MG63 (cell line): ENCODE results near the gene SLCO1A2. TPM values are rescaled to one million over a fixed set of nuclear protein-coding genes. Genes with fewer than 3 reads are reported as not detected.
"Not testable (repeated sequence)": the region's sequence is repeated elsewhere in the genome, so short reads cannot be mapped to it uniquely, and the experiment has no call there.

Experiments
- DNase-seq: peaks from one replicate; pipeline ENCODE4 v3.0.0-alpha.2; 2020
- H3K27me3 ChIP-seq: fragments of 250-450 bp; sonication (Bioruptor Pico); 2 replicates; pipeline ENCODE4 v1.5.1; 2020; ENCODE audit warnings: mild to moderate bottlenecking, moderate library complexity
- H3K36me3 ChIP-seq: fragments of 250-450 bp; sonication (Bioruptor Pico); 2 replicates; pipeline ENCODE4 v1.5.1; 2020; ENCODE audit warnings: mild to moderate bottlenecking, moderate library complexity
- H3K4me3 ChIP-seq: fragments of 250-450 bp; sonication (Bioruptor Pico); 2 replicates; pipeline ENCODE4 v1.5.1; 2020; ENCODE audit warnings: mild to moderate bottlenecking, moderate library complexity
- H3K9me3 ChIP-seq: fragments of 250-450 bp; sonication (Bioruptor Pico); 2 replicates; pipeline ENCODE4 v1.5.1; 2020; ENCODE audit warnings: mild to moderate bottlenecking, moderate library complexity
- total RNA-seq: library from RNA; depleted of rRNA; stranded (reverse); fragments of >200 nt; shearing (Covaris generic); gene quantifications from 2 replicates; pipeline ENCODE4 v1.2.3, GENCODE V29; 2014; ENCODE audit warnings: low replicate concordance; rRNA removed

Gene SLCO1A2
- total RNA-seq: not detected in 2 replicates

GRCh38 chr12:21334771-21335325 is at the start of gene SLCO1A2:
SLCO1A2 (minus strand) TSS chr12:21334917; CDS start chr12:21334647, 270 bp downstream.
- Histone ChIP-seq H3K36me3 (no peaks in the 10 kb centered on the region), H3K9me3 (peaks cover under 1% of the 10 kb centered on the region), H3K27me3 (no peaks in the 10 kb centered on the region), H3K4me3 (no peak within 1 kb of the TSS)
- DNase-seq: no peak

GRCh38 chr12:21384261-21384660 is 49.5 kb upstream of the SLCO1A2 start:
- no peak for DNase-seq
- Histone ChIP-seq H3K36me3 (no peaks in the 10 kb centered on the region), H3K9me3 (no peaks in the 10 kb centered on the region), H3K27me3 (peaks cover 1% of the 10 kb centered on the region; the same call in 1 of the 2 replicates), H3K4me3 (no peak overlapping the region)

DNA sequence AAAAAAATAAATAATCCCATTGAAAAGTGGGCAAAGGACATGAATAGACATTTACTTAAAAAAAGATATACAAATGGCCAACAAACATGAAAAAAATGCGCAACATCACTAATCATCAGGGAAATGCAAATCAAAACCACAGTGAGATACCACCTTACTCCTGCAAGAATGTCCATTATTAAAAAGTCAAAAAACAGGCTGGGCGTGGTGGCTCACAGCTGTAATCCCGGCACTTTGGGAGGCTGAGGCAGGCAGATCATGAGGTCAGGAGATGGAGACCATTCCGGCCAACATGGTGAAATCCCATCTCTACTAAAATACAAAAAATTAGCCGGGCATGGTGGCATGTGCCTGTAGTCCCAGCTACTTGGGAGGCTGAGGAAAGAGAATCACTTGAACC is 46.6 kb upstream of the SLCO1A2 start:
- H3K9me3 ChIP-seq, H3K36me3 ChIP-seq, H3K4me3 ChIP-seq, H3K27me3 ChIP-seq, DNase-seq: not testable (repeated sequence)

DNA sequence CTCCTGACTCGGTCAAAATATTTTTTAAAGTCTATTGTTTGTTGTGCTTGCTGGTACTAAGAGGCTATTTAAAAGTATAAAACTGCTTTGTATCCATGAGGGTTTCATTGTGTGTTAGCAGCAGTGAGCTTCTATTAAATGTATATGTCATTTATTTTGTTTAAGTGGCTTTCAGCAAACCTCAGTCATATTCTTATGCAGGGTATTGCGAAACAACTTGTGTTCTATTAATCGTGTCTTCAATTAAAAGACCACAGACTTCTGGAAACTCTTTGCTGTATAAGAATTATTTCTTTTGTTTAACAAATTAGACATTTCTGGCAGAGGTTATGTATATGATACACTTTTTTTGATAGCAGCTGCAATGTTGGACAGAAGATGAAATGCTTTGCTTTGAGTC is 44.5 kb upstream of the SLCO1A2 start:
- Histone ChIP-seq H3K36me3 (no peaks in the 10 kb centered on the region), H3K9me3 (no peaks in the 10 kb centered on the region), H3K27me3 (no peaks in the 10 kb centered on the region), H3K4me3 (no peak overlapping the region)
- no peak for DNase-seq

DNA sequence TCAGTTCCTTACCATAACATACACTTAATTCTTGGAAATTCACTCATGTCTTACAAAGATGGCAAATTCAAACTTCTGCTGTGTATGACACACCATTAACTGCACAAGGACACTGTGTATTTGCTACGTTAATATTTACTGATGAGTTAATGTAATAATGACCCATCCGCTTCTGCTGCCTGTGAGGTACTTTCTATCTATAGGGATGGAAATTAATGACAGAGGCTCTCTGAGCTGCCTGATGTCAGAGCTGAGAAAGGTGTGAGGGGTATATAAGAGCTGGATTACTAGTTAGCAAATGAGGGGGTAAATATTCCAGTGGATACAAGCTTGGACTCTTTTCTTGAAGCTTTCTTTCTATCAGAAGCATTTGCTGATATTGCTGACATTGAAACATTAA is 37.9 kb upstream of the SLCO1A2 start, which contains the start of gene IAPP:
IAPP (plus strand) TSS at position 301 of the 400 bp plus-strand sequence. CDS start 450 bp downstream, outside the sequence.
- no peaks in the 10 kb centered on the region for H3K9me3 ChIP-seq
- H3K36me3 ChIP-seq: no peaks in the 10 kb centered on the region
- no peak for DNase-seq
- H3K4me3 ChIP-seq: no peak within 1 kb of the TSS
- H3K27me3 ChIP-seq: 0 out of 2 replicates have a peak, but pooled peaks cover 2% of the 10 kb centered on the region

DNA sequence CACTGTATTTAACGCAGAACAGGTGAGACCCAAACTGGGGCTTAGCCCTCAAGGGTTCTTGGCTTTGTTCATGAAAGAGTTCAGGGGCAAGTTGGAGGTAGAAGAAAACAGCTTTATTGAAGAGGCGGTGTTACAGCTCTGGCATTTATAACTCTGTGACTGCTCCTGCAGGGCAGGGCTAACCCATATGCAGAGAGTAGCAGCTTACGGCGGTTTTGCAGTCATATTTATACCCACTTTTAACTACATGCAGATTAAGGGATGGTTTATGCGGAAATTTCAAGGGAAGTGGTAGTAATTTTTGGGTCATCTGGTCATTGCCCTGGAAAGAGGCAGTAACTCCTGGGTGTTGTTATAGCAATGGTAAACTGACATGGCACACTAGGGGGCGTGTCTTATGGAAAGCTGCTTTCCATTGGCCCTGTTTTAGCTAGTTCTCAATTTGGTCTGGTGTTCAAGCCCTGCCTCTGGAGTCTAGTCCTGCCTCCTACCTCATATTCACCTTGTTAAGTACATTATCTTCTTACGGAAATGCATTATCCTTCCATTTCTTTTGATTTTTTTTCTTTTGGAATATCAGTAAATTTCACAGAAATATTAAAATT is 36.2 kb upstream of the SLCO1A2 start:
- Histone ChIP-seq H3K27me3 (0 out of 2 replicates have a peak, but pooled peaks cover 2% of the 10 kb centered on the region), H3K36me3 (no peaks in the 10 kb centered on the region), H3K9me3 (no peaks in the 10 kb centered on the region), H3K4me3 (no peak overlapping the region)
- no peak for DNase-seq

DNA sequence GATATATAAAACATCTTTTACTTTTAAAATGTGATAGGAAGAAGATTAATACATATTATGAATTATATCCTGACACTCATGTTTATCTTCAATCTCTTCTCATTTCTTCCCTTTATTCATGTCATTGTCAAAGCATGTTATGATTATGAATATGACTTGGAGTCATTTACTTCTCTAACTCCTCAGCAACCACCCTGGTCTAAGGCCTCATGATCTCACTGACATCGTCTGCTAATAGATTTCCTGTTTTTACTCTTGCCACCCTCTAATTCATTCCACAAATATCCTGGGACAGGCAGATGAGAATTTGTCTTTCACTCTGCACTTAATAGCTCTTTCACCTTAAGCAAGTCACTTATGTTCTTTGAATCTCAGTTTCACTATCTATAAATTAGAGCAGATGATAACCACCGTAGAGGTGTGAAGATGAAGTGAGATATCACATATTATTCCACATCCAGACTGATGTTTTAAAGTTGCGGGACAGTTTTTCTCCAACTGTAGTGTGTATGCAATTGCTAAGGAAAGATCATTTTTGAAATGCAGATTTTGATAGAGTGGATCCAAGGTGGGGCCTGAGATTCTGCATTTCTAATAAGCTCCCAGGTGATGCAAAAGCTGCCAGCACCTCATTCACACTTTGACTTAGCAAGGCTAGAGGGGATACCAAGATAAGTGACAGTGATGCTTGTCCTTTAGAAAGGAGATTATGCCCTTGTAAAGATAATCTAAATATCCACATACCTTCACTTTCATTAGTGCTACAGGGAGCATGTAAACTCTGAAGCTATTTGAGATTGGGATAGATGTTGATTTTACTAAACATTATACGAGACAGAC is 34.6 kb upstream of the SLCO1A2 start:
- Histone ChIP-seq H3K9me3 (no peaks in the 10 kb centered on the region), H3K27me3 (0 out of 2 replicates have a peak, but pooled peaks cover 2% of the 10 kb centered on the region), H3K4me3 (no peak overlapping the region), H3K36me3 (no peaks in the 10 kb centered on the region)
- no peak for DNase-seq

DNA sequence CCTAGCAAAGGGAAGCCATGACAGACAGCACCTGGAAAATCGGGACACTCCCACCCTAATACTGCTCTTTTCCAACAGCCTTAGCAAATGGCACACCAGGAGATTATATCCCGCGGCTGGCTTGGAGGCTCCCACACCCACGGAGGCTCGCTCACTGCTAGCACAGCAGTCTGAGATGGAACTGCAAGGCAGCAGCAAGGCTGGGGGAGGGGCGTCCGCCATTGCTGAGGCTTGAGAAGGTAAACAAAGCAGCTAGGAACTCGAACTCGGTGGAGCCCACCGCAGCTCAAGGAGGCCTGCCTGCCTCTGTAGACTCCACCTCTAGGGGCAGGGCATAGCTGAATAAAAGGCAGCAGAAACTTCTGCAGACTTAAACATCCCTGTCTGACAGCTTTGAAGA is 25.9 kb upstream of the SLCO1A2 start:
- not testable (repeated sequence) for DNase-seq, H3K27me3 ChIP-seq, H3K4me3 ChIP-seq, H3K36me3 ChIP-seq, H3K9me3 ChIP-seq

GRCh38 chr12:21354641-21355040 is 19.9 kb upstream of the SLCO1A2 start:
- Histone ChIP-seq H3K4me3 (no peak overlapping the region), H3K27me3 (no peaks in the 10 kb centered on the region), H3K9me3 (no peaks in the 10 kb centered on the region), H3K36me3 (no peaks in the 10 kb centered on the region)
- DNase-seq: no peak

GRCh38 chr12:21353948-21354347 is 19.2 kb upstream of the SLCO1A2 start:
- Histone ChIP-seq H3K4me3 (no peak overlapping the region), H3K27me3 (no peaks in the 10 kb centered on the region)
- DNase-seq: no peak

GRCh38 chr12:21353487-21353886 is 18.8 kb upstream of the SLCO1A2 start:
- H3K36me3 ChIP-seq: no peaks in the 10 kb centered on the region
- no peak overlapping the region for H3K4me3 ChIP-seq
- DNase-seq: no peak
- no peaks in the 10 kb centered on the region for H3K9me3 ChIP-seq
- H3K27me3 ChIP-seq: no peaks in the 10 kb centered on the region

More at GRCh38 chr12:21353948-21354347, 19.2 kb upstream of the SLCO1A2 start:
- Histone ChIP-seq H3K9me3 (no peaks in the 10 kb centered on the region), H3K36me3 (no peaks in the 10 kb centered on the region)

DNA sequence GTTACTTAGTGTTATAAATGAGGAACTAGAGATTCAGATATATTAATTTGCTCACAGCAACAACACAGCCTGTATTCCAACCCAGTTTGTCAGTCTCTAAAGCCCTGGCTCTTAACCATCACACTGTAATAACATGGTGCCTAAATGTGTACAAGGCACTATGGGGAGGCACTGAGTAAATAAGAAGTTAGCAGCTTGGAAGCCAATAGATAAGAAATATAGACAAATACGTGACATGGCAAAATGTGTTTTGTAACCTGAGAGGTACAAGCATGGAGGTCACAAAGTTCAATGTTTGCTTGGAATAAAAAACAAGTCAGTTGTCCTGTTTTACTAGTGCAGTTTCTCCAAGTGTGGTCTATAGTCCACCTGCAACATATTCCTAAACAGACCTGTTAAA is 16.3 kb upstream of the SLCO1A2 start:
- Histone ChIP-seq H3K9me3 (no peaks in the 10 kb centered on the region), H3K36me3 (no peaks in the 10 kb centered on the region), H3K4me3 (no peak overlapping the region), H3K27me3 (no peaks in the 10 kb centered on the region)
- DNase-seq: no peak

DNA sequence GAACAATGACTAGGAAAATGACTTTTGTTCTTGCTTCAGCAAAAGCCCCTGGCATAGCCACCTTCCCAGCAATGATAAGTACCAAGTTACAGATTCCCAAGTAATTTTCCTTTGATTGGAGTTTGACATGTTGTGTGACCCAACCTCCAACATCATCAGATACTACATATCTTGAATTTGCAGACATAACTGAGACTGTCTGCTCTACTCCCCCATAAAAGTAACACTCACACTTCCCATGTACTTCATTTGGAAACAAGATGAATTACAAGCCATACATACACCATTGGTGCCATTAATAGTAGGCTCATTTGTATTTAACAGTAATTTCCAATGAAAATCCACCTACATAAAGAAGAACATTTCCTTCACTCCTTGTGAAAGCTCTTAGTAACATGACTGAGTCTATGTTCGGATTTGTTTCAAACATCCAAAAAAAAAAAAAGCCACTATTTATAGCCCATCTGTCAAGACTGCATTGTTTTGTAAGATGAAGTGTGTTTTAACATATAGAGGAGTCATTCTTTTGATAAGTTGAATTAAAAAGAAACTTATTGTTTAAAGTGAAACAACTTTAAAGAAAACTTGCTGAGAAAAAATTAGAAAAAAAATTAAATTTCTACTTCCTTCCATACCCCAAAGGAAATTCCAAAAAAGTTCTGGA is 12.0 kb upstream of the SLCO1A2 start:
- Histone ChIP-seq H3K27me3 (no peaks in the 10 kb centered on the region), H3K36me3 (no peaks in the 10 kb centered on the region), H3K9me3 (no peaks in the 10 kb centered on the region), H3K4me3 (no peak overlapping the region)
- DNase-seq: no peak

DNA sequence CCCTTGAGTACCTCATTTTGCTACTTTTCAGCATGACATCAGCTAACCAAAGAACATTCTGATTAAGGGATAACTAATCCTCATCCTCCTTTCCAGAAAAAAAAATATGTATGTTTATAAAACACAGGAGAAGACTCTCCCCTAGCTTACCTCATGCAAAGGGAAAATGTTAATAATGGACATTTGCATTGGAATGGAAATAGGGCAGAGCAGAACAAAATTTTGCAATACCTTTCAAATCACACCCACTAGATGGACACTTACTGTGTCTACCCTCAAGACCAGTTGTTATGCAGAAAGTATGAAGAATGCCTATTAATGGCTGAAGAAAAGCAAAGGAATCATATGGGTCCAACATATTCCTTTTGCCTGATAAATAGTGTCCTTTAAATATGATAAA is 8.9 kb upstream of the SLCO1A2 start:
- Histone ChIP-seq H3K4me3 (no peak overlapping the region), H3K36me3 (no peaks in the 10 kb centered on the region), H3K27me3 (no peaks in the 10 kb centered on the region), H3K9me3 (no peaks in the 10 kb centered on the region)
- DNase-seq: no peak

GRCh38 chr12:21341769-21342168 is 7.1 kb upstream of the SLCO1A2 start:
- no peak for DNase-seq
- Histone ChIP-seq H3K36me3 (no peaks in the 10 kb centered on the region), H3K4me3 (no peak overlapping the region), H3K27me3 (no peaks in the 10 kb centered on the region), H3K9me3 (no peaks in the 10 kb centered on the region)

- Histone ChIP-seq H3K36me3 (no peaks in the 10 kb centered on the region), H3K4me3 (no peak overlapping the region), H3K9me3 (no peaks in the 10 kb centered on the region), H3K27me3 (no peaks in the 10 kb centered on the region)
- no peak for DNase-seq
Observed at GRCh38 chr12:21340403-21340802, 5.7 kb upstream of the SLCO1A2 start.

- no peak for DNase-seq
- Histone ChIP-seq H3K4me3 (no peak overlapping the region), H3K9me3 (no peaks in the 10 kb centered on the region), H3K27me3 (no peaks in the 10 kb centered on the region), H3K36me3 (no peaks in the 10 kb centered on the region)
Observed at GRCh38 chr12:21339921-21340320, 5.2 kb upstream of the SLCO1A2 start.
